ENCODE data around the gene VAMP5.
A peak's percentile ranks its signal among the peaks of the same experiment; 100 is the strongest.
"Not testable (repeated sequence)": the region's sequence is repeated elsewhere in the genome, so short reads cannot be mapped to it uniquely, and the experiment has no call there.

The VAMP5 gene

DNA sequence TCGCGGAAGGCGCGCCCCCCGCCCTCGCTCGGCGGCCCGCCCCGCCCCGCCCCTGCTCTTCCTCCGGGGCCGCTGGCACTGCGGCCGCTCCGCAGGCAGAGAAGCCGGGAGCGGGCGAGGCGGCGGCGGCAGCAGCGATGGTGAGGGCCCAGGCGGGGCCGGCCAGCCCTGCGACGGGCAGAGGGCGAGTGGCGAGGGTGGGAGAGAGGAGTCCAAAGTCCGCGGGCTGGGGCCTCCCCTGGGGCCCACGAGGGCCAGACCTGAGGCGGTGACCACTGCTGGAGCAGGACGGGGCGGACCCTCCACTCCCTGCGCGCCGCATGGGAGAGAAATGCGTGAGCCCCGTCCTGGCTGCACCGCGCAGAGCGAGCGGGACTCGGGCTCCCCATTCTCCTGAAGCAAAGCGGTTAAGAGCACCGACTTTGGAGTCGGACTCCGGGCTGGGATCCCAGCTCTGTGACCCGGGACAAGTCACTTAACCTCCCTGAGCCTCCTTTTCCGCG, at the start of gene VAMP5:
Gene VAMP5, plus strand, starts transcription at position 78 of the 503 bp plus-strand sequence. Its CDS starts 60 bp downstream, at position 138.
- DNase-seq: no peak

GRCh38 chr2:85534881-85535280, 49.4 kb upstream of the VAMP5 start:
- no peak for DNase-seq

- no peak for DNase-seq
Measured at GRCh38 chr2:85536479-85536878, 47.8 kb upstream of the VAMP5 start.

DNA sequence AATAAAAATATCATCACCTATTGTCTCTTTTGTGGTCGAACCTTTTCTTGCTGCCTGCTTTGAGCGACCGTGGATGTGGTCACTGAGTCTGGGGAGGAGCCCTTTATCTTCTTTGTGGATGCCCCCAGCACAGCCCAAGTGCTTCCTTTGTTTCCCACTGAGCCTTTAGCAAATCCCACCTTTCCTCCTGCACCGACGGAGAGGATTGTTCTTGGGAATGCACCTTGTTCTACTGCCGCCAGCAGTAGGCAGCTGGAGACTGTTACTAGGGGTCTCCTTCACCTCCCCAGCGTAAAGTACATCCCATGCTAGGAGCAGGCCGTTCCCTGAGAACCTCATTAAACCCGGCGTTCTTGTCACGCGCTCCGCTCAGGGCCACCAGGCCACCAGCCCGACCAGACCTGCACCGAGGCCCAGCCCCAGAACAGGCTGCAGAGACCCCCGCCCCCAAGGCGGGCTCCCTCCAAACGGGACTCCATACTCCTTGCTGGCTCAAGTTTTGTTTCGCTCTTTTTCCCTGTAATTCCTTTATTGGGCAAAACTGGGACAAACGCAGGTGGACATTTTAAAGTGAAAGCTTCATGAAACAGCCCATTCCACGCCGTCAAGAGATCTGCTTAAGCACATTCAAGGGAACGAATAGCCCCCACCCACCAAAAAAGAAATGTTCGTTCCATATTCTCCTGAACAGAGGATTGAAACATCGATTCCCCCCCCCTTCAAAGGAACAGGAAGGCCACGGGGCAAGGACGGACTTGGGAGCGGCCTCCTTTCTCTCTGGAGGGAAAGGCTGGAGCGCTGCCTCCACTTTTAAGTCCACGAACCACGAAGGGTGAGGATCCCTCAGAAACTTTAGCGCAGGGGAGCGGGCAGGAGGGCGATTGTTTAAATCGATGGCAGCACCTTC, 46.4 kb upstream of the VAMP5 start:
- DNase-seq: peak; percentile 16 to 20

- peak; percentile 79 to 84 for DNase-seq
Measured at GRCh38 chr2:85538507-85539360, 45.5 kb upstream of the VAMP5 start, which contains the start of gene MAT2A. Gene MAT2A, plus strand, starts transcription at chr2:85539168. Its CDS starts 120 bp downstream, at chr2:85539288.

- peak; percentile 73 to 77 for DNase-seq
Measured at GRCh38 chr2:85539361-85540132, 44.7 kb upstream of the VAMP5 start.

DNA sequence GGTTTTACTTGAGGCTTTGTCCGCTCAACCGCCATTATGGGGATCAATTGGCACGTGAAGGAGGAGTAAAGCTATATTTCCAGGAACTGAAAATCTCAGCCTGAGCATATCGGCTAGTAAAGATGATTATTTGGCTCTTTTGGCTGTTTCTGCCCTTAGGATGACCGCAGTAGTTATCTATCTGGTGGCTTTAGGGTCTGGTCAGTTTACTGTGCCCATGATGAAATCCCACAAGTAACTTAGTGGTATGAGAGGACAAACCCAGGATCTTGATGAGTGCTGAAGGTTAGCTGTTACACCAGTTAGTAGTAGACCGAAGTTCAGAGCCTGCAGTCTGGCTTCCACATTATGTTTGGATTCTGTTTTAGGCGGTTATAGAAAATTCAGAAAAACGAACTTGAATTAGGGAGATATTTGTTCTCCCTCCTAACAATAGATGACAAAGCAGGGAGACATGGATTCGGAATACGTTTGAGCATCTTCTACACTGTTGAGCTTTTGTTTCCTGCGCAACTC, 44.0 kb upstream of the VAMP5 start:
- DNase-seq: no peak

GRCh38 chr2:85541262-85541661, 43.0 kb upstream of the VAMP5 start:
- no peak for DNase-seq

GRCh38 chr2:85541753-85542457, 42.3 kb upstream of the VAMP5 start:
- no peak for DNase-seq

- no peak for DNase-seq
Measured at GRCh38 chr2:85542777-85543176, 41.5 kb upstream of the VAMP5 start.

GRCh38 chr2:85544254-85544691, 40.0 kb upstream of the VAMP5 start:
- not testable (repeated sequence) for DNase-seq

DNA sequence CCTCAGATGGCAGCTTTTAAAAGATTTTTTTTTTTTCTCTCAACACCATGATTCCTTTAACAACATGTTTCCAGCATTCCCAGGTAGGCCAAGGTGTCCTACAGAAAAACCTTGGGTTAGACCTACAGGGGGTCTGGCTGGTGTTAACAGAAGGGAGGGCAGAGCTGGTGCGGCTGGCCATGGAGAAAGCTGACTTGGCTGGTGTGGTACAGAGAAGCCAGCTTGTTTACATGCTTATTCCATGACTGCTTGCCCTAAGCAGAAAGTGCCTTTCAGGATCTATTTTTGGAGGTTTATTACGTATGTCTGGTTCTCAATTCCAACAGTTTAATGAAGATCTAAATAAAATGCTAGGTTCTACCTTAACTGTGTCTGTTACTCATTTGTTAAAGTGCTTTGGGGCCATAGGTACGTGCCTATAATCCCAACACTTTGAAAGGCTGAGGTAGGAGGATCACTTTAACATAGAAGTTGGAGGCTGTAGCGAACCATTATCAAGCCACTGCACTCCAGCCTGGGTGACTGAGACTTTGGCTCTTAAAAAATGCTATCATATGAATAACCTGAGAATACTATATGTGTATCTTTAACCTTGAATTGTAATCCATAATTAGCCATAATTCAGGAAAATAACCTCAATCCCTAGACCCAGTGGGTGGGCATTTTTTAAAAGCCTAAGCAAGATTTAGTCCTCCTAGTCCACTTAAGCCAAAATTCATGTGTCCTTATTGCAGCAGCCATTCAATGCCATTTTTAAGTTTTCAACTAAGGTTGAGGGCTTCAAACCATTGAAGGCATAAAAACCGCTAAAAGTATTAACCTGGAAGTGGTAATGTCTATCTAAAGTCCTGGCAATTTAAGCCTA, 39.1 kb upstream of the VAMP5 start:
- not testable (repeated sequence) for DNase-seq

- no peak for DNase-seq
Measured at GRCh38 chr2:85545780-85546240, 38.4 kb upstream of the VAMP5 start.

DNA sequence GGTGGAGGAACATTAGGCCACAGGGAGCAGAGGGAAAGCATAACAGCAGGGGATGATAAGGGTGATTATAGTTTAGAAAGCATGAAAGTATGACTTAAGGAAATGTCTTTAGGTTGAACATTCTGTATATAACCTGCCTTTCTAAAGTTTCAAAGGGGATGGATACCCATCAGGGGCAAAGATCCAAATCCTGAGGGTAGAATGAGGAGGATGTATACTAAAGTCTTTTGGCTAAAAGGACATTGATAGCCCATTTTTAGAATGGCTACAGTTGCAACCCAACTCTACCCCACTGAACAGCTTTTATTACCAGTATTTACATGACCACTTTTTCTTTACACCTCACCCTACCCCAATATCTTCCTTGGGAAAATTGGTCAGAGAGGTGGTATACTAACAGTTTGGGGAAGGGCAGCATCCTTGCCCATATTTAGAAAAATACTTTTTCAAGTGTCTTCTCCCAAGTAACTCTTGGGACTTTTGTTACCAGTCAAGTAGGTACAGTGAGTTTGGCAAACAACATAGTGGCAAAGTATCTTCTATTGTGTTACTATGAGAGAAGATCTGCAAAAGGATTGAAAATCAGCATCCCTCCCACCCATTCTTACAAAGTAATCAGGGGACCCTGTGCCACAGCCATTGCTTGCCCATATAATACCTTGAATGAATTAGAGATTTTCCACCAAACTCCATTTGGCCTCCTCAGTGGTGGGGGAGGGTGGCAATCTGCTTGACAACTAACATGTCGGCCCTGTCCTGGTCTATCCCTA, 37.0 kb upstream of the VAMP5 start:
- DNase-seq: no peak

DNA sequence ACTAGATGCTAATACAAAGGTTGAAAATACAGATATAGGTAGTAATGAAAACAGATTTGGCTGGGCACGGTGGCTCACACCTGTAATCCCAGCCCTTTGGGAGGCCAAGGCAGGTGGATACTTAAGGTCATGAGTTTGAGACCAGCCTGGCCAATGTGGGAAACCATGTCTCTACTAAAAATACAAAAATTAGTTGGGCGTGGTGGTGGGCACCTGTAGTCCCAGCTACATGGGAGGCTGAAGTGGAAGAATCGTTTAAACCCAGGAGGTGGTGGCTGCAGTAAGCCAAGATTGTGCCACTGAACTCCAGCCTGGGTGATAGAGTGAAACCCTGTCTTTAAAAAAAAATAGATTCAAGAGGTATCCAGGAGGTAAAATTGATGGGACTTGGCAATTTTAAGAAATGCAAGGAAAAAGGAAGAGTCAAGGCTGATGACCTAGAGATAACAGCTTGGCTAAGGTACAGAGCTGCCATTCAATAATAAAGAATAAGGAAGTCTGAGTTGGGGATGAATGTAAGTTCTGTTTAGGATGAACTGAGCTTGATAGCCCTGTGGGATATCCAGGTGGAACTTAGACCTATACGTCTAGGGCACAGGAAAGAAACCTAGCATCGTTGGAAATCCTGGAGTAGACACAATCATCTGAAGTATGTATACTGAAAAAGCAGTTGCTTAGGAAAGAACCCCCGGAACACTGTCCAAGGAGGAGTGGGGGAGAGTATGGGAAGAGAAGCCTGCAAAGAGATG, 36.2 kb upstream of the VAMP5 start:
- DNase-seq: no peak

GRCh38 chr2:85548608-85548900, 35.7 kb upstream of the VAMP5 start:
- DNase-seq: no peak

DNA sequence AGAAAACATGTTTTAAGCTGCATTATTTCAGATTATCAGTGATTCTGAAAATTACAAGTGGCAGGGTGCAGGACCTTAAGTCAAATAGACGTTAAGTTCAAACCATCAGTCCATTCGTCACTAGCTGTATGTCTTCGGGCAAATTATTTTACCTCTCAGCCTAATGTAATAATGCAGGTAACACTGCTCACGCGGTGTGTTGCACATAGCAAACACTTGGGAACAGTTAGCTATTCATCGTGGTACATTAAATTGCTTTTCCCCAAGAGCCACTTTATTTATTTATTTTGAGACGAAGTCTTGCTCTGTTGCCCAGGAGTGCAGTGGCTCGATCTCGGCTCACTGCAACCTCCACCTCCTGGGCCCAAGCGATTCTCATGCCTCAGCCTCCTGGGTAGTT, 35.1 kb upstream of the VAMP5 start:
- DNase-seq: no peak

DNA sequence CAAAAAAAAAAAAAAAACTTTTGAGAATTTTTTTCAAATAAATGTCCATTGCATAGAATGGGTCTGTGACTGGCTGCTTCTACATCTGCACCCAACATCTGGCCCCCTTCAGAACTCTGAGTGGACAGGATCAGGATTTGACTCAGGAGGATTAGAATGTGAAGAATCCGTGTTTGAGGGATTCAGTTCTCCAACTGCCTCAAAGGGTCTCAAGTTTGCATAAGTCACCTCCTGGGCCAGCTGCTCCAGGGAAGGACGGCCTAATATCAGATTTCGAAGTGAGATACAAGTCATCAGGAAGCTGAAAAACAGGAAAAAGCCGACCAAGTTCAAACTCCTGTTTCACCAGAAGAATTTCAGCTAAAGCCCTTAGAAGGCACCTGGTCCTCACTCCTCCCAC, 34.4 kb upstream of the VAMP5 start:
- DNase-seq: no peak

DNA sequence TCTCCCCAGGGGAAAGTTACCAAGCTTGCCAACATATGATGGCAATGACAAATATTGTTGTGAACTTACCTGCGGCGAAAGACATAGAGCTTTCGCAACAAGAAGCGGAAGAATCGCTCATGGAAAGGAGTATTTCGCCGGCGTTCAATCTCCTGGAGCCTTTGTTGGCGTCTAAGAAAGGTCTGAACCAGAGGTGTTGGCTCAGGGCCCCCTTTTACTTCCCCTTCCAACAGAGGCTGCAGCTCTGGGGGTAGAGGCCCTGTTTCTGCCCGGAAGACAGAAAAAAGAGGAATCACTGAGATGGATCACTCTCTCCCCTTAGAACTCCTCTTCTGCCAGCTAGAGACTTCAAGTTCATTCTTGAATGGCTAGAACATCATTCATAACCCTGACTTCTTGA, 33.7 kb upstream of the VAMP5 start:
- DNase-seq: no peak
